Measurements from ENCODE around the gene FXYD6. TPM values are rescaled to one million over a fixed set of nuclear protein-coding genes. Genes with fewer than 3 reads are reported as not detected.
"Not testable (repeated sequence)": the region's sequence is repeated elsewhere in the genome, so short reads cannot be mapped to it uniquely, and the experiment has no call there.

Gene FXYD6, protein sequence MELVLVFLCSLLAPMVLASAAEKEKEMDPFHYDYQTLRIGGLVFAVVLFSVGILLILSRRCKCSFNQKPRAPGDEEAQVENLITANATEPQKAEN
- under 1 TPM in 1 of 2 donors, not detected in 1; 0.19 TPM for total RNA-seq

DNA sequence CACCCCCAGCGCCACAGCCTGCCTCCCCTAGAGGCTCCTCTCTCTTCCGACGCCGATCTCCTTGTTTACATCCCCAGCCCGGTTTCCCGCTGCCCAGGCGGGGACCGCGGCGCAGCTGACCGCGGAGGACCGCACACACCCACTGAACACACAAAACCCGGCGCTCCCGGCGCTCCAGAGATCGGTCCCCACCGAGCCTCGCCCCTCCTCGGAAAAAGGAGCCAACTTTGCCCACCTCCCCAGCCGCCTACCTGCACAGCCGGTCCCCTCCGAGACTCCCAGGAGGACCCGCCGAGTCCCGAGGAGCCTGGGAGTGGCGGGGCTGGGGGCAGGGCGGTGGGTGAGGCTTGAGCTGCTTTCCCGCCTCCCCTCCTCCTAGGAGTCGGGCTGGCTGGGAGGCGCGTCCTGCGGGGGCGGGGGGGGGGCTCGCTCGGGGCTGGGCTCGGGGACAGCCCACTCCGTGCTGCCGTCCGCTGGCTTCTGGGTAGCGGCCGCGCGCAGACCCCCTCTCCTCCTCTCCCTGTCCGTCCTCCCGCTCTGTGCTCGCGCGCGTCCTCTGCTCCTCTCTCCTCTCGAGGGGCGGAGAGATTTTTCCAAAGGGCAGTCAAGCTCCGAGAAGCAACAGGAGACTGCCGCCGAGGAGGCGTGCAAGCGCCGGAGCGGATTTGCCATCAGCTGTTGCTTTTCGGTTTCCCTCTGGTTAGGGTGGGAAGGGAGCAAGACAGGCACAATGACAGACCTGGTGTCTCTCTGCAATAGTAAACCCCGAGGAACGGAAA, at the start of gene FXYD6:
FXYD6 (minus strand) TSS at position 318 of the 779 bp plus-strand sequence. CDS start 33,882 bp downstream, outside the sequence.
- H3K27me3 Mint-ChIP-seq = peaks cover 55% of the 10 kb centered on the region
- peaks cover 11% of the 10 kb centered on the region for H3K4me1 Mint-ChIP-seq
- H3K4me3 Mint-ChIP-seq = peak within 1 kb of the TSS; percentile 81
- H3K27ac Mint-ChIP-seq = no peak within 1 kb of the TSS
- ATAC-seq (replicated peaks) = peak; percentile 47
- no peaks in the 10 kb centered on the region for H3K36me3 Mint-ChIP-seq (ENCODE audit: low read depth)
- no peaks in the 10 kb centered on the region for H3K9me3 Mint-ChIP-seq

DNA sequence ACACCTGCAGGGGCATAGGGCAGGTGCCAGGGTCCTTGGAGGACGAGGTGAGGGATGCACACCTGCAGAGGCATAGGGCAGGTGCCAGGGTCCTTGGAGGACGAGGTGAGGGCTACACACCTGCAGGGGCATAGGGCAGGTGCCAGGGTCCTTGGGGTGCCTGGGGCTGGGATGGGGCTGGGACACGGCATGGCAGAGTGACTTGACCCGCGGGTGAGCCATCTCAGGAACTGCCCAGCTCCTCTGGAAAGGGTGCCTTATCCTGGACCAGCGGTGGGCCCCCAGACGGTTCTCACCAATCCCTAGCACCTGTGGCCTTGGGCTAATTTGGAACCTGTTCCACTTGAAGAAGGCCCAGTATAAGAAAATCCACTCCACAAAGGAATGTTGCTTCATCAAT, 49.7 kb upstream of the FXYD6 start:
- not testable (repeated sequence) for H3K36me3 Mint-ChIP-seq (ENCODE audit: low read depth); H3K4me3 Mint-ChIP-seq; H3K27ac Mint-ChIP-seq; ATAC-seq (replicated peaks); H3K27me3 Mint-ChIP-seq; H3K9me3 Mint-ChIP-seq
- H3K4me1 Mint-ChIP-seq = peaks cover 23% of the 10 kb centered on the region

DNA sequence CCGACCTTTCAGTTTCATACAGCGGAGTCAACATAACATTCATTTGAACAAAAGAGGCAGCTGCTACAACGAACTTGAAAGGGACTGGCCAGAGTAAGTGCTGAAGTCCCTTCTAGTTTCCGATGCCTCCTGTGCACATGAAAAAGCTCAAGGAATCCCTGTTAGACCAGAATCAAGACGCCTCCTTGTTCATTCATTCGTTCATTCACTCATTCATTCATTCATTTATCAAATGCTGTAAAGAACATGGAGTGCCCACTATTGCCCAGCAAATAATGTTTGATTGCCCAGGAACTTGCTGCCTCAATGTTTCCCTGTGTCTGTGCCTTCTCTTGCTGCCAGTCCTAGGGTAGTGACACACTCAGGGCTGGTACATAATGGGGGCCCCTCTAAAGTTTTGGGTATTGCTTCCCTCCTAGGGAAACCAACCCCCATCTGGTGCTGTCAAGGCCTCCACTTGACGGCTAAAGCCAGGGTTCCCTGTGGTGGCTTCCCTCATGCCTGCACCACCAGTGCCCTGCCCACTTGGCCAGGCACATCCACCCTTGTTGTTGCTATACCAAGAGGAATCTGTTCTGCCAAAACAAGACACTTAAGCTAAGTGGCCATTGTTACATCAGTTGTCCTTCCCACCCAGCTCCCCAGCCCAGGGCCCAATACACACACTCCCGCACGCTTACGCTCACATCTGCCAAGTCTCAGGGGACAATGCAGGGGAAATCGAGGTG, 48.9 kb upstream of the FXYD6 start:
- no peak for ATAC-seq (replicated peaks)

DNA sequence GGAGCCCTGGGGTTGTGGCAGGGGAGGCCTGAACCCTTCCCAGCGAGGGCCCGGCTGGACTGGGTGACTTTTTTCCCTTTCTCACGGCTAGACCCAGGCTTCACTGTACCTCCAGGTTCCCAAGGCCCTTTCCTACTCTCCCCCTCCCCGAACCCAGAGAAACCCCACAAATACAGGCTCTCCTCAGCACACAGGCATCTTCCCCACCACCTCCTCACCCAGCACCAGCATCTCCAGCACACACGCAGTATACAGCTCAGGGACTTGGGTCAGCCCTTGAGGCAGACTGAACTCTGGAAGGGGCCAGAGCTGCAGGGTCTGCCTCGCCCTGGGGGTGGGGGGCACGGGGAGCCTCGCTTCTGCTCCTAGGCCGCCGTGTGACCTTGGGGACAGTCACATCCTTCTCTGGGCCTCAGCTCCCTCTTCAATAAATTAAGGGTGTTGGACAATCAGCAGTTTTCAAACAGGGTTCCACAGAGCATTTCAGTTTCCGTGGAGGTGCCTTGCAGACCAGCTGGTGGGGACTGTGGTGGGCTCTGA, 48.2 kb upstream of the FXYD6 start:
- no peak overlapping the region for H3K27ac Mint-ChIP-seq

More for the DNA sequence above, 48.9 kb upstream of the FXYD6 start:
- H3K27ac Mint-ChIP-seq = no peak overlapping the region
- peaks cover 15% of the 10 kb centered on the region for H3K4me1 Mint-ChIP-seq
- H3K4me3 Mint-ChIP-seq = no peak overlapping the region
- no peaks in the 10 kb centered on the region for H3K27me3 Mint-ChIP-seq
- no peaks in the 10 kb centered on the region for H3K36me3 Mint-ChIP-seq (ENCODE audit: low read depth)
- no peaks in the 10 kb centered on the region for H3K9me3 Mint-ChIP-seq

DNA sequence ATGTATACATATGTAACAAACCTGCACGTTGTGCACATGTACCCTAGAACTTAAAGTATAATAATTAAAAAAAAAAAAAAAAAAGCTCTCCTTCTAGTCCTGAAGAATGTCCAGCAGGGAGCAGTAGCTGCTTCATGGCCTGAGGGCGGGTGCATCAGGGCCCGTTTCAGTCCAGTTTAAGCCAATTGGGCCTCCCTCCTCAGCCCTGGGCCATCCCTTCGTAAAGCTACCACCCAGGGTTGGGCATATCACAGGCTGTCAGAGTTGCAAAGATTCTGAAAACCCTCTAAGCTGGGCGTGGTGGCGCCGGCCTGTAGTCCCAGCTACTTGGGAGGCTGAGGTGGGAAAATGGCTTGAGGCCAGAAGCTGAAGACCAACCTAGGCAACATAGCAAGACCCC, 47.3 kb upstream of the FXYD6 start:
- H3K36me3 Mint-ChIP-seq (ENCODE audit: low read depth) = no peaks in the 10 kb centered on the region
- no peak overlapping the region for H3K4me3 Mint-ChIP-seq
- H3K4me1 Mint-ChIP-seq = peaks cover 13% of the 10 kb centered on the region
- H3K9me3 Mint-ChIP-seq = no peaks in the 10 kb centered on the region
- H3K27me3 Mint-ChIP-seq = no peaks in the 10 kb centered on the region
- ATAC-seq (replicated peaks) = no peak
- H3K27ac Mint-ChIP-seq = no peak overlapping the region

More for the DNA sequence above, 48.2 kb upstream of the FXYD6 start:
- no peak for ATAC-seq (replicated peaks)
- Mint-ChIP-seq H3K4me1 (peaks cover 8% of the 10 kb centered on the region), H3K9me3 (no peaks in the 10 kb centered on the region), H3K36me3 (ENCODE audit: low read depth) (no peaks in the 10 kb centered on the region), H3K27me3 (no peaks in the 10 kb centered on the region), H3K4me3 (no peak overlapping the region)

DNA sequence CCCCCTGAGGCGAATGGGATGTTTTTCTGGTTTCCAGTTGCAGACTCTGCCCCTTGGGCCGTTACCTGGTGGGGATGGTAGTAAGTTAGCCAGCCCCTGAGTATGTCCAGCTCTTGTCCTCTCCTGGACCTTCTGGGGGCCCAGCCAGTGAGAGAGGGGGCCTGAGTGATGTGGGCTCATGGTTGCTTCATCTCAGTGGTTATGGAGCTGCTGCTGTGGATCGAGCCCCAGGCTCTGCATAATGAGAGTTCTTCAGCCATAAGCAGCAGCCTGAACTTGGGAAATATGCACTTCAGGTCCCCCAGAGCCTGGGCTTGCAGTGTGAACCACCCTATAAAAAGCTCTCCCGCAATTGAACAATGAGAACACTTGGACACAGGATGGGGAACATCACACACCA, 46.8 kb upstream of the FXYD6 start:
- Mint-ChIP-seq H3K27me3 (no peaks in the 10 kb centered on the region), H3K9me3 (no peaks in the 10 kb centered on the region), H3K36me3 (ENCODE audit: low read depth) (no peaks in the 10 kb centered on the region), H3K4me3 (no peak overlapping the region), H3K4me1 (peaks cover 8% of the 10 kb centered on the region), H3K27ac (no peak overlapping the region)
- no peak for ATAC-seq (replicated peaks)

DNA sequence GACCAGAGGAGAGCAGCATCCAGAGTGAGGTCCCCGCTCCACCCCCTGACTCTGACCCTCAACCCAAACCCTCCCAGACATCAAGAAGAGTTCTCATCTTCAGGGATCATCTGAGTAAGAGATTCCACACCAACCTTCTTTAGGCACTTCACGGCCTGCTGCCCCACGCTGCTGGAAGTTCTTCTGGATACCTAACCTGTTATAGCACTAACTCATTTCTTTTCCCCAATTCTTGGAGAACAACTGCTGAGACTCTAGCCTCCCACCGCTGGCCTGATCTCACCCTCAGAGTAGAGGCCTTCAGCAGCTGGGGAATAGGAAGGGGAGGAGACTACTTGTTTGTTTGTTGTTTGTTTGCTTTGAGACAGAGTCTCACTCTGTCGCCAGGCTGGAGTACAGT, 45.4 kb upstream of the FXYD6 start:
- Mint-ChIP-seq H3K4me3 (no peak overlapping the region), H3K27ac (no peak overlapping the region)

DNA sequence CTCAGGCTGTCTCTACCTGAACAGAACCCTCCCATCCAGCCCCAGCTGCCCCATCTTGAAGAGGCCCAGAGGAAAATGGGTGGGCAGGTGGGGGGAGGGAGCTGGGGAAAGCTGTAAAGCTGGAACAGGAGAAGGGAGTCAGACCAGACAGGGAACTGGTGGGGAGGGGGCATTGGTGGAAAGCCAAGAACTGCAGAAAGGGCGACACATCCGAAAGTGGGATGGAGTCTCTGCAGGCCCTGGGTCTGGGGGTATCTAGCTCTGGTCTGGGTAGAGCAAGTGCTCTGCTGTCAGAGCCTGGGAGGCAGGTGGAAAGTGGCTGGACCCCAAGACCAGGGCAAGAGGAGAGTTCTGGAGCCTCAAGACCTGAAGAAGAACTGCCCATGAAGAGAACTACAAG, 45.0 kb upstream of the FXYD6 start:
- Mint-ChIP-seq H3K4me1 (peaks cover 6% of the 10 kb centered on the region), H3K27ac (no peak overlapping the region), H3K4me3 (no peak overlapping the region), H3K27me3 (no peaks in the 10 kb centered on the region), H3K36me3 (ENCODE audit: low read depth) (no peaks in the 10 kb centered on the region), H3K9me3 (no peaks in the 10 kb centered on the region)
- ATAC-seq (replicated peaks) = no peak

More for the DNA sequence above, 45.4 kb upstream of the FXYD6 start:
- peaks cover 6% of the 10 kb centered on the region for H3K4me1 Mint-ChIP-seq
- no peaks in the 10 kb centered on the region for H3K9me3 Mint-ChIP-seq
- no peak for ATAC-seq (replicated peaks)
- no peaks in the 10 kb centered on the region for H3K36me3 Mint-ChIP-seq (ENCODE audit: low read depth)
- no peaks in the 10 kb centered on the region for H3K27me3 Mint-ChIP-seq

DNA sequence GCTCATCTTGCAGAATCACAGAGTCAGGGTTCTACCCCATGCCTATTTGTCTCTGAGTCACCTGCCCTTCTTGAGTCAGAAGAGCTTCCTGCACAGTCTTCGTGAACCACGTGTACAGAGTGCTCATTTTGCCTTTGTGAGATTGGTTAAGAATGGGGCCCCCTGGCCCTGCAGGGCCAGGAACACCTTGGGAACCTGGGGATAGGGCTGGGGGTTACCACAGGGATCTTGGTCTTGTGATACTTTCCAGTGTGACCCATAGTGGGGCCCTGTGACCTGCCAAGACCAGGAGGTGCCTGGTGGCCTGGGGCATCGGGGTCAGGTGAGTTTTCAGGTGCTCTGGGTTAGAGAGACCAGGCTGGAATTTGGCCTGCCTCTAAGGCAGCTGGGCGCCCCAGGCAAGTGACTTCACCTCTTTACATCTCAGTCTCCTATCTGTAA, 43.3 kb upstream of the FXYD6 start:
- ATAC-seq (replicated peaks) = peak; percentile 99
- no peaks in the 10 kb centered on the region for H3K36me3 Mint-ChIP-seq (ENCODE audit: low read depth)
- no peaks in the 10 kb centered on the region for H3K27me3 Mint-ChIP-seq
- H3K9me3 Mint-ChIP-seq = no peaks in the 10 kb centered on the region
- peak overlapping the region; percentile 58 for H3K27ac Mint-ChIP-seq
- peaks cover 6% of the 10 kb centered on the region for H3K4me1 Mint-ChIP-seq
- H3K4me3 Mint-ChIP-seq = peak overlapping the region; percentile 60

DNA sequence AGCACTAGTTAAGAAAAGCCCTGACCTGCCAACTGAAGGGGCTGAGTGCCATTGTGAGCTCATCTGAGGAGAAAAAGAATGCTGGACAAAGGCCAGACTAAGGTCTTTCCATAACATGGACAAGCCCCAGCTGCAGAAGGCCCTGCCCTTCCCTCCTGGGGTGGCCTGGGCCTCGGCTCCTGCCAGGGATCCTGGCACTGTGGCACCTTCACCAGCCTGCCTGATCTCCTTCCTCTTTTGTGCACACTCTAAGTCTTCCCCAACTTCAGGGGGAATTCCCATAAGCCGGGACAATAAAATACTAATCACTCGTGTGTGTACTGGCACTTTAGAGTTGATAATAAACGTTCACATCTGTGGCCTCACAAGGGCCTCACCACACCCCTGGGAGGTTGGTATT, 42.9 kb upstream of the FXYD6 start:
- peaks cover 6% of the 10 kb centered on the region for H3K4me1 Mint-ChIP-seq
- no peaks in the 10 kb centered on the region for H3K27me3 Mint-ChIP-seq
- H3K36me3 Mint-ChIP-seq (ENCODE audit: low read depth) = no peaks in the 10 kb centered on the region
- no peaks in the 10 kb centered on the region for H3K9me3 Mint-ChIP-seq
- H3K4me3 Mint-ChIP-seq = peak overlapping the region; percentile 60
- peak; percentile 57 for ATAC-seq (replicated peaks)
- H3K27ac Mint-ChIP-seq = peak overlapping the region; percentile 58

DNA sequence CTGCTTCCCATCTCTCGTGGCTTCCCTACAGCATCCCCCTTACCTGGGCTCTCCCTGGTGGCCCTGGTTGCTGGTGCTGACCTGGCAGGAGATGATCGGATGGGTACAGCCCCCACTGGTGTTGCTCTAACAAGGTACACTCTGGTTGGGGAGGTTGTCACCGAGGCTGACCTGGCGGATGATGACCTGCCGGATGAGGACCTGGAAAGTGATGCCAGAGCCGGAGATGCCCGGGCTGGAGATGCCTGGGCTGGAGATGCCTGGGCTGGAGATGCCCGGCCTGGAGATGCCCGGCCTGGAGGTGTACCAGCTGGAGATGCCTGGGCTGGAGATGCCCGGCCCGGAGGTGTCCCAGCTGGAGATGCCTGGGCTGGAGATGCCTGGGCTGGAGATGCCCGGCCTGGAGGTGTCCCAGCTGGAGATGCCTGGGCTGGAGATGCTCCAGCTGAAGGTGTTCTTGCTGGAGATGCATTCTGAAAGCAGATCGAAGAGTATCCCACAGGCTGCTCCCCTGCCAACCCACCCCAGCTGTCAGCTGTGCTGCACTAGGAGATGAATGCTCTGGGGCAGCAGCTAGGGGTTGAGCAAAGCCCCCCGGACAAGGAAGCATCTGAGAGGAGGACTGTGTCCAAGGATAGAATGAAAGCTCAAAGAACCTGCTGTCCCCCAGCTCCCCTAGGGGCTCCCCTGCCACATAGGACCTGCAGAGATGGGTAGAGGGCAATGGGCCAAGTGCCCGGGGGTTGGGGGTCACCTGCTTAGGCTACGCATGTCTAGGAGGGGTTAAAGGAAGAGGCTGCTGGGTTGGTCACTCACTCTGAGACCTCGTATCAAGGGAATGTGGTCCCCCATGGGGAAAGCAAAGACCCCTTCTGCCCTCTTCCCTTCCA, 42.2 kb upstream of the FXYD6 start:
- Mint-ChIP-seq H3K4me1 (peaks cover 6% of the 10 kb centered on the region), H3K27me3 (no peaks in the 10 kb centered on the region), H3K36me3 (ENCODE audit: low read depth) (no peaks in the 10 kb centered on the region), H3K27ac (peak overlapping the region; percentile 58), H3K9me3 (no peaks in the 10 kb centered on the region), H3K4me3 (peak overlapping the region; percentile 60)
- no peak for ATAC-seq (replicated peaks)

DNA sequence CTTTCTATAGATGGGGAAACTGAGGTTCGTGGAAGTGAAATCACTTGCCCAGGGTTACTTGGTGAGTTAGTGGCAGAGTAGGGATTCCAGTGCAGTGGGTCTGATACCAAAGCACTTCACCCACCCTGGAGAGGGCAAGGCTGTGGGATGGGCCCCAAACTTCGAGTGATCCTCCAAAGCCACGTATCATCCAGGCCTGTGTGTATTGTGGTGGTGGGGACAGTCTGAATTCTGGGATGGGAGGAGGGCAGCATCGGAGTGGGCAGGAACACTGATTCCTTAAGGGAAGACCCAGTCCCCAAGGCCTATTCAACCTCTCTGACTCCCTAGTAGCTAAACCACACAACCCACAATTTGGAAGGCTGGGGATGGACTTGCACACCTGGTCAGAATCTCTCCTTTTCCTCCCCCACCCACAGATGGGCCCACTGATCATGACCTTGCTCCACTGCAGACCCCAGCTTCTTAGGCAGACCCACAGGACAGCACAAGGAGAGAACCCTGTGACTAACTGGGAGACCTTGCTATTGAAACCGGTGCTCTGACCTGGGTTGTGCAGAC, 41.2 kb upstream of the FXYD6 start:
- Mint-ChIP-seq H3K4me1 (peaks cover 6% of the 10 kb centered on the region), H3K27ac (no peak overlapping the region), H3K36me3 (ENCODE audit: low read depth) (no peaks in the 10 kb centered on the region), H3K4me3 (no peak overlapping the region), H3K27me3 (no peaks in the 10 kb centered on the region), H3K9me3 (no peaks in the 10 kb centered on the region)
- ATAC-seq (replicated peaks) = no peak

DNA sequence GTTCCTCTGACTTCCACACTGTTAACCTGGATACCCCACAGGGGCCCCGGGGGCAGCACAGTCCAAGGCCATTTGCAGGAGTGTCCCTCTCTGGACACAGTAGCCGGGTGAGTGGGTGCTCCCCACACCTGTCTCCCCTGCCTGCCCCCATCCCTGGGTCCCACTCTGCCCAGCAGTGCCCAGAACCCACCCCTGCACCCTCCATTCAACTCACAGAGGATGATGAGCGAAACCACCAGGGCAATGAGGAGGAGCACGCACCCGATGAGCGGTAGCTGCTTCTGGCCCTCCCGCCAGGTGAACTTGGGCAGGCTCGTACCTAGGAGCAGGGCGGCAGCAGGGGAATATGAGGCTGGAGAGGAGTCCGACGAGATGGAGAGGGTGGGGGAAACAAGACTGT, 40.5 kb upstream of the FXYD6 start:
- H3K36me3 Mint-ChIP-seq (ENCODE audit: low read depth) = no peaks in the 10 kb centered on the region

More for the DNA sequence above, 40.5 kb upstream of the FXYD6 start:
- Mint-ChIP-seq H3K4me3 (no peak overlapping the region), H3K9me3 (no peaks in the 10 kb centered on the region), H3K4me1 (peaks cover 6% of the 10 kb centered on the region), H3K27ac (no peak overlapping the region), H3K27me3 (no peaks in the 10 kb centered on the region)
- ATAC-seq (replicated peaks) = no peak
